Erythroblast (primary cell): ENCODE data around the gene AIPL1.

ENCODE experiments used
- GATA1 ChIP-seq: IDR thresholded peaks from 2 replicates; pipeline ENCODE4 v1.6.1; 2011; ENCODE audit warnings: low read depth, mild to moderate bottlenecking, control low read depth, low read length, moderate library complexity
- POLR2A ChIP-seq: IDR thresholded peaks from 2 replicates; pipeline ENCODE4 v1.6.1; 2011; ENCODE audit warnings: mild to moderate bottlenecking, low read length

DNA sequence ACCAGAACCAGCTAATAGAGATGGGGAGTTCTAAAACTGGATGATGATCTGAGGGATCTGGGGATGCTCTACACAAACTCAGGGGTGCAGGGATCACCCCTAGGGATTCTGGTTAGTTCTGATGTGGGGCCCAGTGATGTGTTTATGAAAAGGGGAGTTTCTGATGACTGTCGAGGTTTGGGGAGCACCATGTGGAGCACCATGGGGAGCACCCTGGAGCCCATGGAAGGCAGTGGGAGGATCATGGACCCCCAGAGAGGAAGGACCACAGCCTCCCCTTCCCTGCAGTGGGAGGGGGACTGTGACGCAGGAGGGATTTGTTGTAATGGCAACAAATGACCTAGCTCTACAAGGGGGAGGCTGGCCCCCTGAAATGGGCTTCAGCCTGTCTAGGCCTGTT, 27.8 kb upstream of the AIPL1 start:
- TF ChIP-seq POLR2A (no peak), GATA1 (no peak)
